Iris pigment epithelial cell (primary cell): ENCODE results near the gene COL21A1.

Experiments
- DNase-seq: peaks from one replicate; pipeline ENCODE4 v3.0.0-alpha.2; 2011; ENCODE audit warnings: low read depth

COL21A1 gene

GRCh38 chr6:56009636-56010035 is 237.7 kb downstream of the COL21A1 start:
- no peak for DNase-seq
